Activated T-cell treated with anti-CD3 and anti-CD28 coated beads for 1 hour (primary cell): Measurements from ENCODE around the gene KLK4.

Experiments used
- DNase-seq: peaks from one replicate; pipeline ENCODE4 v3.0.0-alpha.2; 2020; ENCODE audit warnings: low read depth

The KLK4 gene

GRCh38 chr19:50878851-50879250 lies 32.3 kb downstream of the KLK4 start:
- DNase-seq: no peak

GRCh38 chr19:50877338-50877737 lies 33.9 kb downstream of the KLK4 start:
- no peak for DNase-seq

GRCh38 chr19:50876456-50876855 lies 34.7 kb downstream of the KLK4 start:
- no peak for DNase-seq

GRCh38 chr19:50875795-50876422 lies 35.3 kb downstream of the KLK4 start:
- no peak for DNase-seq

- DNase-seq: no peak
Measured at GRCh38 chr19:50874211-50874610, 37.0 kb downstream of the KLK4 start.

GRCh38 chr19:50873056-50873455 lies 38.1 kb downstream of the KLK4 start, which contains the start of gene KLK2:
KLK2 (plus strand) TSS chr19:50873439; CDS start chr19:50873474, 35 bp downstream.
- no peak for DNase-seq

GRCh38 chr19:50870417-50871089 lies 40.6 kb downstream of the KLK4 start:
- DNase-seq: no peak

GRCh38 chr19:50869479-50869878 lies 41.7 kb downstream of the KLK4 start:
- no peak for DNase-seq

GRCh38 chr19:50861496-50862286 lies 49.5 kb downstream of the KLK4 start:
- DNase-seq: no peak

GRCh38 chr19:50861010-50861409 lies 50.2 kb downstream of the KLK4 start:
- no peak for DNase-seq

GRCh38 chr19:50859849-50860248 lies 51.3 kb downstream of the KLK4 start:
- no peak for DNase-seq

- DNase-seq: no peak
Measured at GRCh38 chr19:50858886-50859285, 52.3 kb downstream of the KLK4 start.

- no peak for DNase-seq
Measured at GRCh38 chr19:50857366-50857765, 53.8 kb downstream of the KLK4 start.
